HEK293 (cell line): ENCODE measurements around the gene PSMB9.

ENCODE experiments used
- CTCF ChIA-PET: fragments of 350-600 bp; formaldehyde crosslinking; extraction: SDS; loops from one replicate; lab custom pipeline; 2021; ENCODE audit warnings: antibody characterized with exemption; lab: Yijun Ruan, JAX
- POLR2A ChIA-PET: fragments of 300-600 bp; formaldehyde crosslinking; extraction: SDS; loops from one replicate; lab custom pipeline; 2020; ENCODE audit warnings: antibody characterized with exemption, inconsistent platforms; lab: Yijun Ruan, JAX
- H3K27ac ChIP-seq: fragments of 200-500 bp; sonication (Bioruptor generic); 2 replicates; pipeline ENCODE4 v1.5.1; 2014; ENCODE audit warnings: low read depth, low read length, control low read depth, inconsistent platforms; ENCODE audit errors: extremely low read depth
- H3K36me3 ChIP-seq, 2 experiments: fragments of 200-500 bp in 1 of 2; sonication (Bioruptor generic) in 1 of 2; 1 replicate in 1 of 2; 2 replicates in 1 of 2; pipeline ENCODE4 v1.5.1; 2014 to 2017; ENCODE audit warnings: inconsistent platforms in 2 of 2, low read length in 2 of 2; ENCODE audit not compliant: control insufficient read depth in 2 of 2, insufficient read depth in 1 of 2
- H3K4me1 ChIP-seq: fragments of 200-500 bp; sonication (Bioruptor generic); 2 replicates; pipeline ENCODE4 v1.5.1; 2014; ENCODE audit warnings: mild to moderate bottlenecking, low read length, inconsistent platforms; ENCODE audit not compliant: control insufficient read depth, insufficient read depth
- H3K4me3 ChIP-seq: 2 replicates; pipeline ENCODE4 v1.5.1; 2011; ENCODE audit warnings: low read depth, mild to moderate bottlenecking, control low read depth, low read length, moderate library complexity
- H3K9me3 ChIP-seq: fragments of 200-500 bp; sonication (Bioruptor generic); 2 replicates; pipeline ENCODE4 v1.5.1; 2014; ENCODE audit warnings: low read depth, low read length, inconsistent platforms; ENCODE audit not compliant: control insufficient read depth, insufficient read depth
- EGR2 ChIP-seq: fragments of 450-650 bp; formaldehyde crosslinking; IDR thresholded peaks from 2 replicates; pipeline ENCODE4 v1.5.1; 2016; ENCODE audit warnings: low read depth, missing biosample characterization, missing genetic modification characterization
- MEIS1 ChIP-seq: sonication (generic); formaldehyde crosslinking; IDR thresholded peaks from 2 replicates; pipeline ENCODE4 v1.8.1; 2022; ENCODE audit warnings: missing genetic modification reagents, mild to moderate bottlenecking, borderline replicate concordance
- OSR2 ChIP-seq: fragments of 450-650 bp; formaldehyde crosslinking; IDR thresholded peaks from 2 replicates; pipeline ENCODE4 v1.5.1; 2016; ENCODE audit warnings: missing biosample characterization, missing genetic modification characterization
- PRDM10 ChIP-seq: fragments of 450-650 bp; formaldehyde crosslinking; IDR thresholded peaks from 2 replicates; pipeline ENCODE4 v1.5.1; 2016; ENCODE audit warnings: missing biosample characterization, missing genetic modification characterization
- SP3 ChIP-seq: fragments of 450-650 bp; formaldehyde crosslinking; IDR thresholded peaks from 2 replicates; pipeline ENCODE4 v1.5.1; 2016; ENCODE audit warnings: missing biosample characterization, missing genetic modification characterization
- ZBTB17 ChIP-seq: fragments of 450-650 bp; formaldehyde crosslinking; IDR thresholded peaks from 2 replicates; pipeline ENCODE4 v1.5.1; 2016; ENCODE audit warnings: missing biosample characterization, missing genetic modification characterization
- ZNF10 ChIP-seq: fragments of 450-650 bp; formaldehyde crosslinking; IDR thresholded peaks from 2 replicates; pipeline ENCODE4 v1.5.1; 2017; ENCODE audit warnings: missing biosample characterization, missing genetic modification characterization
- ZNF174 ChIP-seq: fragments of 450-650 bp; formaldehyde crosslinking; IDR thresholded peaks from 2 replicates; pipeline ENCODE4 v1.5.0; 2017; ENCODE audit warnings: missing biosample characterization, mild to moderate bottlenecking, missing genetic modification characterization
- ZNF362 ChIP-seq: fragments of 450-650 bp; formaldehyde crosslinking; IDR thresholded peaks from 2 replicates; pipeline ENCODE4 v1.5.1; 2016; ENCODE audit warnings: missing biosample characterization, missing genetic modification characterization
- ZNF623 ChIP-seq: fragments of 450-650 bp; formaldehyde crosslinking; IDR thresholded peaks from 2 replicates; pipeline ENCODE4 v1.5.1; 2016; ENCODE audit warnings: missing biosample characterization, missing genetic modification characterization
- ZNF645 ChIP-seq: fragments of 450-650 bp; formaldehyde crosslinking; IDR thresholded peaks from 2 replicates; pipeline ENCODE4; 2016; ENCODE audit warnings: missing biosample characterization, missing genetic modification characterization
- ZNF707 ChIP-seq: fragments of 450-650 bp; formaldehyde crosslinking; IDR thresholded peaks from 2 replicates; pipeline ENCODE4 v1.5.1; 2016; ENCODE audit warnings: missing biosample characterization, missing genetic modification characterization
- TF ChIP-seq, protein P1 (sequence below): fragments of 450-650 bp; formaldehyde crosslinking; IDR thresholded peaks from 2 replicates; pipeline ENCODE4 v1.5.1; 2016; ENCODE audit warnings: missing biosample characterization, missing genetic modification characterization
- TF ChIP-seq, protein P2 (sequence below): fragments of 450-650 bp; IDR thresholded peaks from 2 replicates; pipeline ENCODE4 v1.5.1; 2018; ENCODE audit warnings: missing biosample characterization, mild to moderate bottlenecking, missing genetic modification characterization

The PSMB9 gene

DNA sequence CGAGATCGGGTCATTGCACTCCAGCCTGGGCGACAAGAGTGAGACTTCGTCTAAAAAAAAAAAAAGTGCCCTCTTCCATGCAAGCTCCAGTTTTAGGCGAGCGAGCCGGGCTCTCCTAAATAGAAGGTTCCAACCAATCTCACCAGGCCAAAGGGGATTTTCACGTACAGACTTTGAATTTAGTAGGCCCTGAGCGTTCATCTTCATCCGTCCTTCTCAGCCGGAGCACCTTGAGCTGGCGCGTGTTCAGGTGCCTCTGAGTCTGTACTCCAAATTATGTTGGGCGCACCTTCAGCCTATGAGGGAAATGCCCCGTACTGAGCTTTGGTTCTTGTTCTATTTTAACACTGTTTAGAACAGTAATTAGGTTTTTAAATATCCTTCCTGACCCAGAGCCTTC, 14.6 kb upstream of the PSMB9 start:
- POLR2A ChIA-PET, result interaction anchor here (1.5 to 3.5 kb wide), 8 partner anchors 12 to 145 kb away, joined by 9 to 83 read pairs (median 16); partner anchors contain the start of genes PSMB9 and TAP1
- CTCF ChIA-PET, result interaction anchor here (0.6 to 6.7 kb wide), 40 partner anchors 8 to 585 kb away, joined by 3 to 355 read pairs (median 6); partner anchors contain the start of genes HLA-DMA, HLA-DMB, HLA-DQB2 and PSMB9
- H3K9me3 ChIP-seq, result no peaks in the 10 kb centered on the region
- TF ChIP-seq, protein P1, sequence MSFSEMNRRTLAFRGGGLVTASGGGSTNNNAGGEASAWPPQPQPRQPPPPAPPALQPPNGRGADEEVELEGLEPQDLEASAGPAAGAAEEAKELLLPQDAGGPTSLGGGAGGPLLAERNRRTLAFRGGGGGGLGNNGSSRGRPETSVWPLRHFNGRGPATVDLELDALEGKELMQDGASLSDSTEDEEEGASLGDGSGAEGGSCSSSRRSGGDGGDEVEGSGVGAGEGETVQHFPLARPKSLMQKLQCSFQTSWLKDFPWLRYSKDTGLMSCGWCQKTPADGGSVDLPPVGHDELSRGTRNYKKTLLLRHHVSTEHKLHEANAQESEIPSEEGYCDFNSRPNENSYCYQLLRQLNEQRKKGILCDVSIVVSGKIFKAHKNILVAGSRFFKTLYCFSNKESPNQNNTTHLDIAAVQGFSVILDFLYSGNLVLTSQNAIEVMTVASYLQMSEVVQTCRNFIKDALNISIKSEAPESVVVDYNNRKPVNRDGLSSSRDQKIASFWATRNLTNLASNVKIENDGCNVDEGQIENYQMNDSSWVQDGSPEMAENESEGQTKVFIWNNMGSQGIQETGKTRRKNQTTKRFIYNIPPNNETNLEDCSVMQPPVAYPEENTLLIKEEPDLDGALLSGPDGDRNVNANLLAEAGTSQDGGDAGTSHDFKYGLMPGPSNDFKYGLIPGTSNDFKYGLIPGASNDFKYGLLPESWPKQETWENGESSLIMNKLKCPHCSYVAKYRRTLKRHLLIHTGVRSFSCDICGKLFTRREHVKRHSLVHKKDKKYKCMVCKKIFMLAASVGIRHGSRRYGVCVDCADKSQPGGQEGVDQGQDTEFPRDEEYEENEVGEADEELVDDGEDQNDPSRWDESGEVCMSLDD (tag by site-specific recombination), result no peak
- TF ChIP-seq OSR2 (no peak), EGR2 (no peak)
- H3K4me1 ChIP-seq, result 0 out of 2 replicates have a peak, but pooled peaks cover 3% of the 10 kb centered on the region
- peaks cover 0 to 15% of the 10 kb centered on the region in 2 experiments; a peak in 1 of 3 replicates for H3K36me3 ChIP-seq
- no peak overlapping the region for H3K4me3 ChIP-seq
- H3K27ac ChIP-seq, result no peak overlapping the region

DNA sequence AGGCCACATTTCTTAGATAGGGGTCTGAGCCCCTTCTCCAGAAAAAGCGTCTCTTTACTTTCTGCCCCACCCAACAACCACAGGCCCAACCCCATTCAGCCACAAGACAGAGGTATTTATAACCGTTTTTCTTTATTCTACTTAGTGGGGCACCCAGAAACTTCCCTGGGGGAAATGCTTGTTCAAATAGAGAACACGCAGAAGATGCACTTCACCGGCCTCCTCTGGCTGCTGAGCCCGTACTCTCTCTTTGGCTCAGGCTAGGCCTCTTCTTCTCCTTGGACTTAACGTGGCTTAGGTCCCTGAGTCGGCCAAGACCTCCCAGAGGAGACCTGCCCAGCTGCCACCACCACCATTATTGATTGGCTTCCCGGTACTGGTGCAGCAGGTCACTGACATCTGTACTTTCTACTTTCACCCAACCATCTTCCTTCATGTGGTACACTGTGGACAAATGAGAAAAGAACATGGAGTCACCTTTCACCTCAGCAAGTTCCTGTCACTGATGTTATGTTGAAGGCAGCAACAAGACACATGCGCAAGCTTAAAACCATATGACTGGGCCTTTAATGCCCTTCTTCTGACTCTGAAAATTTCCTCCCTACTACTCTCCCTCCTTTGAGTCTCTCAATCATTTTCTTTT, 13.3 kb upstream of the PSMB9 start:
- H3K27ac ChIP-seq, result no peak overlapping the region
- 0 out of 2 replicates have a peak, but pooled peaks cover 3% of the 10 kb centered on the region for H3K4me1 ChIP-seq
- no peak overlapping the region for H3K4me3 ChIP-seq
- TF ChIP-seq, protein P2, sequence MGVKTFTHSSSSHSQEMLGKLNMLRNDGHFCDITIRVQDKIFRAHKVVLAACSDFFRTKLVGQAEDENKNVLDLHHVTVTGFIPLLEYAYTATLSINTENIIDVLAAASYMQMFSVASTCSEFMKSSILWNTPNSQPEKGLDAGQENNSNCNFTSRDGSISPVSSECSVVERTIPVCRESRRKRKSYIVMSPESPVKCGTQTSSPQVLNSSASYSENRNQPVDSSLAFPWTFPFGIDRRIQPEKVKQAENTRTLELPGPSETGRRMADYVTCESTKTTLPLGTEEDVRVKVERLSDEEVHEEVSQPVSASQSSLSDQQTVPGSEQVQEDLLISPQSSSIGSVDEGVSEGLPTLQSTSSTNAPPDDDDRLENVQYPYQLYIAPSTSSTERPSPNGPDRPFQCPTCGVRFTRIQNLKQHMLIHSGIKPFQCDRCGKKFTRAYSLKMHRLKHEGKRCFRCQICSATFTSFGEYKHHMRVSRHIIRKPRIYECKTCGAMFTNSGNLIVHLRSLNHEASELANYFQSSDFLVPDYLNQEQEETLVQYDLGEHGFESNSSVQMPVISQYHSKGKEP (tag by site-specific recombination), result no peak
- TF ChIP-seq SP3 (tag by site-specific recombination), result no peak
- TF ChIP-seq ZBTB17 (tag by site-specific recombination), result no peak
- no peak for TF ChIP-seq MEIS1 (CRISPR knock-in tag)
- TF ChIP-seq ZNF362 (tag by site-specific recombination), result no peak
- TF ChIP-seq ZNF623 (tag by site-specific recombination), result no peak
- no peak for TF ChIP-seq ZNF174
- no peak for TF ChIP-seq ZNF707 (tag by site-specific recombination)
- no peak for TF ChIP-seq ZNF10
- no peak for TF ChIP-seq ZNF645 (tag by site-specific recombination)
- TF ChIP-seq PRDM10 (tag by site-specific recombination), result no peak
- peaks cover 0 to 7% of the 10 kb centered on the region in 2 experiments; a peak in 1 of 3 replicates for H3K36me3 ChIP-seq
- H3K9me3 ChIP-seq, result no peaks in the 10 kb centered on the region
- POLR2A ChIA-PET, result no interaction called here
- CTCF ChIA-PET, result interaction anchor here (0.6 to 6.7 kb wide), 8 partner anchors 10 to 113 kb away, joined by 3 to 355 read pairs (median 12); partner anchors contain the start of genes PSMB9 and TAP1
